HL-60/S4 treated with retinoic acid at 250 ng/mL for 4 days and 3 days (cell line): ENCODE data around the gene NCKAP5.
"Not testable (repeated sequence)": the region's sequence is repeated elsewhere in the genome, so short reads cannot be mapped to it uniquely, and the experiment has no call there.

ENCODE experiments used
- in situ Hi-C: fragments of 300-500 bp; cut with MboI; formaldehyde crosslinking; loops from 2 replicates; pipeline ENCODE4 v1.7.0; 2022; ENCODE audit warnings: low sequenced_read_pairs

NCKAP5 gene

DNA sequence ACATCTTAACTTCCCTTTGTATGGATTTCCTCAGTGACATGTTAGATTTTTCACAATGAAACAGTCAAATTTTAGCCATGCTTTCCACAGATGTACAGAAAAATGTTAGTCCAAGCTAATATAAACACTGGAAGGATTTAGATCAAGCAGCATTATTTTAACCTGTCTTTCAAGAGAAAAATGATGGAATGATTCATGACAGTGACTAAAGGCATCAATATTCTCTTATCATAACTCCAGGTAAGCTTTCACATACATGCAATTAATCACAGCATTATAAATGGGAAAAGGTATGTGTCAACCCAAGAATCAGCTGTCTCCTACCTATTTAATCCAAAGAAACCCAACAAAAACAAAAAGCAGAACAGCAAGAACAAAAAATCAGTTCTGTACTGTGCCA lies 92.7 kb downstream of the NCKAP5 start:
- in situ Hi-C loops = no loop called here

DNA sequence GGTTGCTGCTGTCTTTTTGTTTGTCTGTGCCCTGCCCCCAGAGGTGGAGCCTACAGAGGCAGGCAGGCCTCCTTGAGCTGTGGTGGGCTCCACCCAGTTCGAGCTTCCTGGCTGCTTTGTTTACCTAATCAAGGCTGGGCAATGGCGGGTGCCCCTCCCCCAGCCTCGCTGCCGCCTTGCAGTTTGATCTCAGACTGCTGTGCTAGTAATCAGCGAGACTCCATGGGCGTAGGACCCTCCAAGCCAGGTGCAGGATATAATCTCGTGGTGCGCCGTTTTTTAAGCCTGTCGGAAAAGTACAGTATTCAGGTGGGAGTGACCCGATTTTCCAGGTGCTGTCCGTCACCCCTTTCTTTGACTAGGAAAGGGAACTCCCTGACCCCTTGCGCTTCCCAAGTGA lies 97.8 kb downstream of the NCKAP5 start:
- in situ Hi-C loops = not testable (repeated sequence)

DNA sequence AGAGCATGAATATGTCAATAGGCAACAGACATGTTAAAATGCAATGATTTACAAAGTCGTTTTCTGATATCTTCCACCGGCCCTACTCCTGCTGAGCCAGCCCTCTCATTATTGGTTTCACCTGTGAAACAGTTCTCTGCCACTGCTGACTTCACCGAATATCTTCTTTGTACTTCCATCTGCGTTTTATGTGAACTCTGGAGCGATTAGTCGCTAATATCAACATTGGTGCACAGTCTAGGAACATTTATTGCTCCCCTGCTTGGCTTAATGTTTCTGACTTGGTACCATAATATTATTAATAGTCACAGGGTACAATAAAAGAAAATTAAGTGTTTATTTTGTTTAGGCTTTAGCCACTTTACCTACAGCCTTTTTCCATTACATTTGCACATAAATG lies 105.5 kb downstream of the NCKAP5 start:
- in situ Hi-C loops = no loop called here

DNA sequence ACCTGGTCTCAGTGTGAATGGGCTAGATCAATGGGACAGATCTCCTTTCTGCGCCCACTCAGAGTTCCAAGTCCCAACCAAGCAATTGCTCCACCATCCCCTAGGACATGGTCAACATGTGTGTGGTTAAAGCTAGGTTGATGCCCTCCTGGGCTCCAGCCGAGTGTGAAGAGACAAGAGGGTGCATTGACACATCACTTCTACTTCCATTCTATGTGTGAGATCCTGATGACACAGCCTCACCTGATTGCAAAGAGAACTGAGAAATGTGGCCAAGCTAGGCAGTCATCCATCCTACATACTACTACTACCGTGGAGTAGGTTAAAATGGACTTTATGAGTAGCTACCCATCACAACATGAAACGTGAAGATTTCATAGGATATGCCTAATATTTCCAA lies 106.8 kb downstream of the NCKAP5 start:
- in situ Hi-C loops = no loop called here

DNA sequence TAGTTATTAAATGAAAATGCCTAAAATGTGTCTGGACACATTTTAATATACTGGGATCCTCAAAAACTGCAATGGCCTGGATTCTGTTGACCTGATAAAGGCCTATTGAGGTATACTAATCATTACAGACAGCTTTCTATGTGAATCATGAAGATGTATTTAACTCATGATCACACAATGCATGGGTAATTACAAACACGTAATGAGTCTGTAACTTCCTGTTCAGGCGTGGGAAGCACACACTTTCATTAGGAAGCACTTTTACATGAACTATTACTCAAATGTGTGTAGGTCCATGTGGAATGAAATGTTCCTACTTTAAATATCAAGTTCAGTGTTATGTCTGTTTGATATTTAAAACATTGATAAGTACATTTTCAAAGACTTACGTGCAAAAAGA lies 108.7 kb downstream of the NCKAP5 start:
- in situ Hi-C loops = no loop called here

DNA sequence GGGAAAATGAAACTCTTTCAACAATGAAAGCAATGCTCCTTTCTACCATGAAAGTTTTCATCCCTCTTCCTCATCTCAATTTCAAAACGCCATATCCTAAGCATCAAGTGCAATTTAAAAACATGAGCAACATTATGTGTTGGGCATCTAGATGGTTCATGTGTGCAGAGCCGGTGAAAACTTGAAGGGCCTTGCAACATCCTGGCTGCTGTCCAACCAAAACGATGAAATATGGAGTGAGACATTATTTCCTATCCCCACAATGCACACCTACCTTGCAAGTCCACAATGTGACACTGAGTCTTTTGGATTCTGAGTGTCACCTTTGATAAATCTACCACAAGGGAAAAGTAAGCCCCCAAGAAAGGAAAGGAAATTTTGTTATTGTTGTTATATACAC lies 110.0 kb downstream of the NCKAP5 start:
- in situ Hi-C loops = no loop called here

DNA sequence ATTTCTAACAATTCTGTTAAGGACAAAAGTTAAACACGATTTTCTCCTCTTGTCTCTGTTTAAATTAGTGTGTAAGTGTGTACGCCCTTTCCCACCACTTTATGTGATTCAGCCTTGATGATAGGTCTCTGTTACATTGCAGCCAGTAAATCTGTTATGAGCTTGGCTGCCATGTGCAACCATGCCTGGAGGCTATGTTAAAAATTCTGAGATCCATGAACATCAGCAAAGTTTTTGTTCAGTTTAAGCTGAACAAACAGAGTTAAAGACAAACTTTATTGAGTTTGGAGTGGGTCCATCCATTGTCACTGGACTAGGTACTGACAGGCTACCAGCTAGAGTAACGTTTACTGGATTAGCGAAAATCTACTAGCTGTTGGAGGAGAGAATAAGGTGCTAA lies 110.4 kb downstream of the NCKAP5 start:
- in situ Hi-C loops = no loop called here

DNA sequence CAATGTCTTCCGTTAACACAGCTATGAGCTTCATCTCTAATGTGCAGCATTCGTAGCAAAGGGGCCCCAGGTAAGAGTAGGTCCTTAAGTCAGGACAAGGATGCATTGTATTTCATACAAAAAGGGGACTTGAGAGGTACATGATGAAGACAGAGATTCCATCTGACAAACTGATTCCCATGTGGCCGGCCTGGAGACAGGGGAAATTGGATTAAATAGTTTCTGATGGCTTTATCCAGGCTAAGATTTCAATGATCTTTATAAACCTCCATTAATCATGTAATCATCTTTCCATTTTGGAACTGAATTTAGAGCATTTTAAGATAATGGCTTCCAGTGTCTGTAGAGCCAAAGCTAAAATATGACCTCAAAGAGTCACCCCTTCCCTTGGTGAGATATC lies 111.3 kb downstream of the NCKAP5 start:
- in situ Hi-C loops = no loop called here

DNA sequence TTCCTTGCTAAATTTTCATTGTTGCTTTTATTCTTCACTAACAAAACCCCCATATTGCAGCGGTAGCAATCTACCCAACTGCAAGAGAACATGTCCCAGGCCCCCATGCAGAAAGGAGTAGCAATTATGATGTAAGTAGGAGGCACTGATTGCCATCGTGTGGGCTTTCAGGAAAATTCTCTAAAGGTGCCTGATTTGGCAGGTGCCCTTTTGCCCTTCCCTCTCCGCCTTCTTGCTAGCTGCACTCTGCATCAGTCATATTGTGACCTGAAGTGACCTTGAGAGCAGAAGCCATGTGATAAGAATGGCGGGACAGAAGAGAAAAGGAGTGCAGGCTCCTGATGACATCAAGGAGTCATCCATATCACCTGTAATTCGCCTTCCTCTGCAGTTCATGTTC lies 112.1 kb downstream of the NCKAP5 start:
- in situ Hi-C loops = no loop called here

DNA sequence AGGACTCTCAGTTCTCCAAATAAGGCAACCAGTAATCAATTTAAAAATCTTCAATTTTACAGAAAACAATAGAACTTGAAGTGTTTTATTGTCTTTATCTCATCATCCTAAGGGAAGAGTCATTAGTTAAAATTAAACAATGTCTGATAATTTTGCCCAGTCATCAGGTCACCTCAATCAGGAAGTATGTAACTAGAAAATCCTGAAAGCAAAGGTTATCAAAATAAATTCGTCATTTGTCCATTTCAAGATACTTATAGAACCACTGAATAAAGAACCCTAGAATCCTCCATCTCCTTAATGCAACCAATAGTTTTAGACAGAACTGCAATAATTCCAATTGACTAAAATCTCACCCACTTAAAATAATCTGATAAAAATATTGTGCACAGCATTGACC lies 115.2 kb downstream of the NCKAP5 start:
- in situ Hi-C loops = no loop called here

DNA sequence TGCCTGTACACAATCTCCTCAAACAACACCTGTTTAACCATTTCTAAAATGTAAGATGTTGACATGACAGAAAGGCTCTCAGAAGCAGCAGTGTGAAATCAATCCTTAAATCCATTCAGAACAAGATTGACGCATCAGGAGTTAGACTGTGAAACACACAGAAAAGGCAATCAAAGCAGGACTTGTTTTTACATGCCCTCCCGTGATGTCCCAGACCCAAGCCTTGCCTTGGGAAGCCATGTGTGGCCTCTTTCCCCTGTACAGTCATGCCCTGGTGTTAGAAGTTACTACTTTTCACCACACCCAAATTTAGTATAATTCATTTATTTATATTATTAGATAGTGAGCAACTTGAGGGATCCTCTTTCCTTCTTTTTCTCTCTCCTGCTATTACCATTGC lies 115.7 kb downstream of the NCKAP5 start:
- in situ Hi-C loops = no loop called here

DNA sequence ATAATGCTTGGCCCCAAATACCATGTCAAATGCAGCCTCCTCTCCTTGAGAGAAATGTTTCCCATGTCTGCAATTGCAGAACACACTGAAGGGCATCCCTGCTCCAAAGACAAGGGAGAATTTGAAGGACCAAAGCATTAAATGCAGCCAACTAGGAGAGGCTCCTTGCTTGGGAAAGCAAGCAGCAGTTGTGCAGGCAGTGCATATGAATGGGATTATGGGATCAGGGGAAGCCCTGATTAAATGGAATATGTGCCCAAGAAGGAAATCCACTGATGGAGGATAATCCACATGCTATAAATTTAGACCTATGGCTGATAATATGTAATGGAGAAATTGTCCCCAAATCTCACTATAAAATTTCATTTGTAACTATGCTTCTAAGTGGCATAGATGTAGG lies 116.1 kb downstream of the NCKAP5 start:
- in situ Hi-C loops = no loop called here

DNA sequence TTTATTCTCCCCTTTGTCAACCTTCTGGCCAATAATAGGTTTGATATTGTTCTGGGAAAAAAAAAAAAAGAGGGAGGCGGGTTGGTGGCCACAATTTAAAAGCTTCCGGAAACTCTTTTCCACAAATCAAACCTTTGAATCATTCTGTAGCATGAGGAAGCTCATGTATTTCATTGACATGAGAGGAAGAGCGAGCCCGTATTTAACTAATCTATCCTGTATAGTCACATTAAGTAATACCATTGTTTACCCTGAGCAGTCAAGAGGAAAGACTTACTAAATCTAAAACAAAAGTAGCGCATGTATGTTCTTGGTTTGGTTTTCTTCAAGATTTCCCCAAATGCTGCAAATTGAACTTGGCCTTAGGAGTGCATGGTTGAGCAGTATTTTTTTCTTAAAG lies 120.1 kb downstream of the NCKAP5 start:
- in situ Hi-C loops = no loop called here

DNA sequence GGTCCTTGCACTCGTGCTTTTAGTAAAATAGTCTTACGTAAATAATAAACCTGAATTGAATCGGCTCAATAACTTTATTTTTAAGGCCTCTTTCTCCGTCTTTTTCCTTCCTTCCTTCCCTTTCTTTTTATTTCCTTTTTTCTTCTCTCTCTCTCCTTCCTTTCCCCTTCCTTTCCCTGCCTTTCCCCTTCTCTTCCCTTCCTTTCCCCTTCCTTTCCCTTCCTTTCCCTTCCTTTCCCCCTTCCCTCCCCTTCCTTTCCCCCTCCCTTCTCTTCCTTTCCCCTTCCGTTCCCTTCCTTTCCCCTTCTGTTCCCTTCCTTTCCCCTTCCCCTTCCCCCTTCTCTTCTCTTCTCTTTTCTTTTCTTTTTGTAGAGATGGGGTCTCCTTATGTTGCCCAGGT lies 121.0 kb downstream of the NCKAP5 start:
- in situ Hi-C loops = no loop called here

DNA sequence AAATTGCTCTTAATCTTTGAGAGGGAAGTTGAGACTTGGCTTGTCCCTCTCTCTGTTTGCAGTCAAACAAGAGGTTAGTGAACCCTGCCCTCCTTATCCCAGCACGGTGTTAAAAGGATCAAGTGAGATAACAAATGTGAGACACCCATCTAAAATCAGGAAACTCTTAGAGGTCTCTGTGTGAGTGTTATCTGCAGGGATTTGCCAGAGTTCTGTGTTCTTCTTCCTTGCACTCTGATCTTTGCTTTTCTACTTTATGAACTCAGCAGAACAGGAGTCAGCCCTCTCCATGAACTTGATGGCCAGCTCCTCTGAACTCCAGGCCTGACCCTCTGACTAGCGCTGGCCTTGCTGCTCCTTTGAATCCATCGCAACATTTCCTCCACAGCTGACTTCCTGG lies 123.8 kb downstream of the NCKAP5 start:
- in situ Hi-C loops = no loop called here

DNA sequence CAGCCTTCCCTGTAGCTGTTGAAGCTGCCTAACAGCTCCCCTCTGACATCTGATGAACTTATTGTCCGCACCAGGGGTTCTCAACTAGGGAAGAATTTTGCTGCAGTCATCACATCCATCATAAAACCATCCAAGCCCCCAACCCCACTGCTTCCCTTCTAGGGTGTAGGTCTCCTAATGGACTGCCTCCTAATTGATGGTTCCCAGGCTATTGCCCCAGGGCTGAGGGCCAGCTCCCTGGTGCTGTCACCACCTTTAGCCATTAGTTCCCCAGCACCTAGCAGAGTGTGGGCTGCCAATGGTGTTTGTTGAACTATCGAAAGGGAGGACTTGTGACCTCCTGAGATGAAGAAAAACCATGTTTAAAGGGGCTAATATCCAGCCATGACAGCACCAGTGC lies 125.9 kb downstream of the NCKAP5 start:
- in situ Hi-C loops = no loop called here

DNA sequence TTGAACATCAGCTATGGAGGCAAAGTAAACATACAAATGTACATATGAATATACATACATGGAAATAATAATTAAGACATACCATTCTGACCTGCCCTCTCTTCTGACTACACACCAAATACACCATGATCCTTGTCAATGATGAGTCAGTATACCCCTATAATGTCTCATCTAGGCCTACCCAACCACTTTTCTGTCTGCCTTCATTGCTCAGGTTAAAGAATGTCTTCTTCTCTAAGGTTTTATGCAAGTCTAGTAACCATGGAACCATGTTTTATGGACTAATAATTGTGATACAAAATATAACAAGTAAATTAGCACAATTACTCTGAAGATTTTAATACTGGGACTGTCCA lies 128.7 kb downstream of the NCKAP5 start:
- in situ Hi-C loops = no loop called here

DNA sequence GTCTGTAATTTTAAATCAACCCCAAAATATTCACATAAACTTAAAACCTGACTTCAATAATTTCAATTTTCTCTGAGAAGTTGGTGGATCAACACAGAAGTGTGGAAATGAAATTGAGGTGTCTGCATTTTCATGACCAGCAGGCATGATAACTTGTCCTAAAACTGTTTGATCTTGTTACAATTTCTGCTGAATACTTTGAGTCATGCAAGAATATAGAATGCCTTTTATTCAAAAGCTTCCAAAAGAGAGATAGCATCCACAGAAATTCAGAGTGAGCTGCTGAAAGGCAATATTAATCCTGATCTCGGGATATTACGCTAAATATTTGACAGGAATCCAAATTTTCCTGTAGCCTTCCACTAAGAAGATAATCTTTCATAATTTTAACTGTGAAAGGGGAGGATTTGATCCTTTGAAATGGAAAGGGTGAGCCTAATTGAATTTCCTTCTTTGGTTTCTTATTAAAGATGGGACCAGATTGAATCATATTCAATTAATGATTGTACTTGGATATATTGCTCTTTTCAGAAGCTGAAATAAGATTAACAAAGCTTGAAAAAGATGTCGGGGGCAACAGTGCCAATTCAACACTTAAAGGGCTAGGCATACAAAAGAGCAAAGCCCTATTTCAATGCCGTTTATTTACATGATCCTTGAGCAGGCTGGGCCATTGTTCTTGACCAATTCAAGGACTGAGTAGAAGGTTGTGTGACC lies 129.3 kb downstream of the NCKAP5 start:
- in situ Hi-C loops = no loop called here

DNA sequence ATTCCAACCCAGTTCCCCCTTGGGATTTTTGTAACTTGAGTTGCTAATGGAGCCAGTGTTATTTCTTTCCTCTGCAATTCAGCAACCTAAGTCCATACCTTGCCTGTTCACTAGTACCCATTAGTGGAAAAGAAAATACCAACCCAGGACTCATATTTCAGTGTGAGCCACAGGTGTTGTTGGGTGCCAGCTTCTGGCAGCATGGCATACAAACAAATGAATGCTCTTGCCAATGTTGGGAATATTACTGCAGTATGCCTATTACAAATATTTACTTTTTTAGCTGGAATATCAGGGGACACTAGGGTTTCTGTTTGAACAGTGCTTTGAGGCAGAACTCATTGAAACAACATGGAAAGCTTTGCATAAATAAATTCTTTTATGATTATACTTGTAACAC lies 130.2 kb downstream of the NCKAP5 start:
- in situ Hi-C loops = no loop called here

DNA sequence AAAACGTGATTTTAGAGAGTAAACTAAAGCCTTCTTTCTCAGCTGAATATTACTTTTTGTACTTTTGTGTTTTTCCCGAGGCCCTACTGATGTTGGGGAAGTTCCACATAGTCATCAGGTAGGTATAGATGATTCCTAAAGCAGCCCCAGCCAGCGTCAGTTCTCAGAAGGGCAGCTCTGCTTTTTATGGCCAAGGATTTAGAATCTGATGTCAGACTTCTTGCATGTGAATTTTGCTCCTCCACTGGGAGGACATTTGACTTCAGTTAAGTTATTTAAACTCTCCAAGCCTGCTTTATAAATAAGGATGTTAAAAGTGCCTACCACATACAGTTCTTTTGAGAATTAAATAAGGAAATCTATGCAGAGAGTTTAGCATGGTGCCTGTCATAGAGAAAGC lies 130.8 kb downstream of the NCKAP5 start:
- in situ Hi-C loops = no loop called here

DNA sequence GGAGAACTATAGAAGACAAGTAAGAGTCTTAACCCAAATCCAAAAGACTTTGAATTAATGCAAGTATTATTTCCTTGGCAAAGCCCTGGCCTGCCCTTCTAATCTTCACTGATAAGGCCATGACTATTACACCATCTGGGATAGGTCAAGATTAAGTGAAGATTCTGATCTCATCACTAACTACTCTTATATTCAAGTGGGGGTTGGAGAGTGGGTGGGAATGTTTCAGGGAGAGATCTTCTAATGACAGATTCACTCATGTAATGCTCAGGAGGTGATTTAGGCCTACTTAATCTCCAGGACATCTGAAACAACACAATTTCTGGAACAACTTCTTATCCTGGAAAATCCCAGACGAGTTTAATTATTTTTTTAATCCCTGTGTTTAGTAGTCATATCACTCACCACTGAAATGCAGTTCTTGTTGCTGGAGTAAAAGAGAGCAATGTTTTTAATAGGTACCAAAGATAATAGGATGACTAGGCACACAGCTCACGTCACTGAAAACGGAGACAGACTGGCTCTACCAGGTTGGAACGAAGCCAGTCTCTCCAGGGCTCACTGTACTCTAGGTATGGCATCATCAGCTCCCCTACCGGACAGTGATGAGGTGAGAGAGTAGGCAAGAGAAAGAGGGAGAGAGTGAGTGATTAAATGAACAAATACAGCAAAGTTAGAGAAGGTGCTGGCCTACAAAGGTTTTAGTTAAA lies 133.1 kb downstream of the NCKAP5 start:
- in situ Hi-C loops = no loop called here

DNA sequence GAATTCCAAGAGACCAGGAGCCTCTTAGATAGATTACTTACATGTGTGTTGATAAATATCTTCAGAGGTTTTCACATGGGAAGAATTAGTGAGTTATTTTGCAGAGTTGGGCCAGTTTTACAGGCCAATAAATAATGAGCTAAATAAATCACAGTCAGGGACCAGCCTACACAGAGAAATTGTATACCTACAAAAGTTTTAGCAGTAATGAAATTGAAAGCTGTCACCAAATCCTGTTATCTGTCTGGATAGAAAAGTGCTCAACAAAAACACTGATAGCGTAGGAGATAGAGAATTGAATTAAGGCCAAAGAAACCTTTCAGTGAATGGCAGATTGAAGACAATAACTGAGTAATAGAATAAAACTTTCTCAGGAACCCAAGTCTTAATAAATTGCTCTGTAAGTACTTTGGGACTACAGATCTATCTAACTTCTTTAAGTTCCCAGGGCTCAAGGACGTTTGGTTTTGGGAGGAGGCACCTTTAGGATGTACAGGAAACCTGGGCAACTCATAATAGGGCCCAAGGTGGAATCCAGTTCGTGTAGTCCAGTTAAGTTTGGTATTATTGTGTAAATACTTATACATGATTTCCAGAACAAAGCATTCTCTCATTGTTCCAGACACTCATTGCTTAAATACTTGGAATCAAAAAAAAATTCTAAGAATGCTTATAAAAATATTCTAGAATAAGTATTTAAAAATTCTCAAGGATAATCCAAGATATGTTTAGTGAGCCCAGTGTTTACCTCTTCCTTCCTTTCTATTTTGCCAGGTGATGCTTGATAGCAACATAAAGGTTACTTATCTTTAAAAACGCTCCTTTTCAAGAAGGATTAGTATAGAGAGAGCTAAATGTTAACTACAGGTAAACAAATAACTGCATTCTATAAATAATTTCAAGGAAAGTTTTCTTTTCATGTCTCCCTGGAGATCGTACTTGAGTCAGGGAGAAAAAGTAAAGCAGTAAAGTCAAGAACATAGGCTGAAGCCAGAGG lies 134.5 kb downstream of the NCKAP5 start:
- in situ Hi-C loops = no loop called here
